Iris pigment epithelial cell (primary cell): ENCODE results near the gene AP1S2.
"Not testable (repeated sequence)": the region's sequence is repeated elsewhere in the genome, so short reads cannot be mapped to it uniquely, and the experiment has no call there.

Experiments
- DNase-seq: peaks from one replicate; pipeline ENCODE4 v3.0.0-alpha.2; 2011; ENCODE audit warnings: low read depth

The AP1S2 gene

DNA sequence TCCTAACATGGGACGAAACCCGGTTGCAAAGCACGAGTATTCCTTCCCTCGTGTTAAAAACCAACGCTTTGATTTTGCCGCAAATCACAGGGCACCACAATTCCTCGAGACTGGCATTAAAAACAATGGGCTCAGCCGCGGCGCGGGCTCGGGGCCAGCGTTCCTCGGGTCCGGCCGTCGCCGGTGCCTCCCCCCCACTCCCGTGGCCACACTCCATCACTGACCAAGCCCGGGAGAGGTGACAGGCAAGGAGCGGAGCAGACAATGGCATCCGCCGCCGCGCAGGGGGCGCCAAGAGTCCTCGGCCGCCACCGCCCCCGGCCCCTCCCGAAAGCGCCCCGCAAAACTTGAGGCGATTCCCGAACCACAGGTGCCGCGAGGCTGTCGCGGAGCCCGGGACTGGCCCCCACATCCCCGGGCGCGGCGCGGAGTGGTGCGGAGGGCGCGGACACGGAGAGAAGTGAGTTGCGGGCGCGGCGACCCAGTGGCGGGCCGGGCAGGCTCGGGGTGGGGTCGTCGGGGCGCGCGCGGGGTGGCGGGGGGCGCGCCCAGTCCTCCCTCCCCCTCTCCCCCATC lies 445 bp downstream of the AP1S2 start:
- DNase-seq, result peak; percentile 7

DNA sequence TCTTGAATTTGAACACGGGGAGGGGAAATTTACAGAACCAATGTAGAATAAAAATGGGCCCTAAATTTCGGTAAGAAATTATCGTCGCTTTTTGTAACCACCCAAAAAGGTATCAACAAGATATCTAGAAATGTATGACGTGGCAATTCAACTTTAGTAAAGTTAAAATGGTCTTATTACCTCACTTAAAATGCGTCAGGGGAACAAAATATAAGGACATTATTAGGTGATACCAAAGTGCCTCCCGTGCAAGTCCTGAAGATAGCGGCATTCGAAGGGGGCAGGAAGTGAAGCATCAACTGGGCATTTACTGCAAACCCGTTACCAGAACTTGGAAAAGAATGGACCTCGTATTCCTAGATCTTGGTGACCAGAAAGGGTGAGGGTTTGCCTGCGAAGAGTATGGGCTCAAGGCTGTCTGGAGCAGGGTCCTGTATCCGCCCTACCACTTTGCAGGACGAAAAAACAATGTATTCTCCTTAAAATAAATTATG lies 980 bp downstream of the AP1S2 start:
- peak; percentile 8 for DNase-seq

- peak; percentile 3 for DNase-seq
These were observed 5.1 kb downstream of the AP1S2 start for GRCh38 chrX:15849555-15849954.

DNA sequence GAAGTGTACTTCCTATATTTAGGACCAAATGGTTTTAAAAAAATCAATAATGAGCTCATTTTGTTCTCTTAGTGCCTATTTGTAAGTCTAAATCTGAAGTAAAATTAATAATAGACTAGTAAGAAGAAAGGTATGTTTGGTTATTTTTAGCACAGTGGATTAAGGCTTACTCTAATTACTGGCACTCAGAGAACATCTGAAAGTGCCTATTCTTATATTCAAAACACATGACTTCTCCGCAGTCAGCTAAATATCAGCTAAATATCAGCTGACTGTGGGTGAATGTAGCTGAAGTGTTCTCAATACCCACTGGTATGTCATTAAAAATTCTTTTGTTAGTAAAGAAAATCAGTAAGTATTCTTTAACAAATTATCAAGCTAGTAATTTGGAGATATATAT lies 6.0 kb downstream of the AP1S2 start:
- no peak for DNase-seq

- no peak for DNase-seq
These were observed 10.7 kb downstream of the AP1S2 start for GRCh38 chrX:15843960-15844359.

GRCh38 chrX:15841853-15842516 lies 12.6 kb downstream of the AP1S2 start:
- no peak for DNase-seq

DNA sequence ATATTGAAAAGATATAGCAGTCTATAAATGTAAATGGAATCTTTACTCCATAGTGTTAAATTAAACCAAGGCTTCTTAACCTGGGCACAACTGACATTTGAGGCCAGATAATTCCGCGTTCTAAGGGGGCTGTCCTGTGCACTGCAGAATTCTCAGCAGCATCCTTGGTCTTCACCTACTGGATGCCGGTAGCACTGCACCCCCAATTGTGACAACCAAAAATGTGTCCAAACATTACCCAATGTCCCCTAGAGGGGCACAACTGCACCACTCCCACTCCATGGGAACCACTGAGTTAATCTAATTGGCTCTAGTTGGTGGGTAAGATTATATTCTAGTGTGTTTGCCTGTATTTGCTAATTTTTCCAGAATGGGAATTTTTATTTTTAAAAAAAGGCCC lies 16.6 kb downstream of the AP1S2 start:
- DNase-seq, result no peak

DNA sequence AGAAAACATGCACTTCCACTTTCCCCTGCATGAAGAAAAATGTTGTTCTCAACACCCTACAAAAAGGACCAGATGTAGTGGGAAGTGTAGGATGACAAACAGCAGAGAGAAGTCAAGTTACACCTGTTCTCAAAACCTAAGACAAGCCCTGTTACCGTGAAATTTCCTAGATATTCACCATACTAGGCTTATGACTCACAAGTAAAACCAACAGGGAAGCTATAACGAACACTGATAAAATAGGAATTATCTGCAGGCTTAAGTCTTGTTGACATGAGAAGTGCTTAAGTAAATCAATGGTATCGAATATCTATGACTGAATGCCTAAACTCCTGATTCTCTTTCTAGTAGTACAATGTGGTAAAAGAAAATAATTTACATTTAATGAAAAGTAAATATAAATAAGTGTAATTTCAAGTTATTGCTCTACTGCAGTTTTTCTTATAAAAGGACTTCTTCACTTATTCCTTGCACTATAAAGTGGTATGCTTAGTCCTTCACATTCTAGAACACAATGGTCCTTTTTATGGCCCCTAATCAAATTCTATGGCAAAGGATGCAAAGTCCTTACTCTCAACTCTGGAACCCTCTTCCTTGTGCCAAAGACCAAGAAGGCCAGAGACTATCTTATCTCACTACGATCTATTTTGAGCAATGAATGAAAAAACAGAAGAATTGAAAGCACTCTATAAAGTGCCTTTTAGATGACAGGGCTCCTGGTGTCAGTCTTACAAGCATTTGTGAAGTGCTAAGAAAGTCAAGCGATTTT lies 19.6 kb downstream of the AP1S2 start:
- DNase-seq, result peak; percentile 37

DNA sequence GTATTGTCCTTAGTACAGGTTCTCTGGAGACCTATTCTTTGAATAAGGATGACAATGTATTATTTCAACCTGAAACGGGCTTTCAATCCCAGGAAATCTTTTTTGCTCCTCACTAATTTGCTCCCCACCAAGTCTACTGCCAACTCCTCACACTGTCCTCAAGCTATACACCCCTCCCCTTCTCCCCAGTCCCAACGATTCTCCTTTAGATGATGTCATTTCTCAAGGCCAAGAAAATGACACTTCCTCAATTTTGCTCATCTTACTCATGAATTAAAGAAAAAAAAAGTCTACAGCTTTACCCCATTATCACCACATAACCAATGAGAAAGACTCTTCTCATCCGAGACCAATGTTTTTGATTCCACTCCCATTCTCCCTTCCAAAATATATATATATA lies 20.6 kb downstream of the AP1S2 start:
- DNase-seq, result no peak

DNA sequence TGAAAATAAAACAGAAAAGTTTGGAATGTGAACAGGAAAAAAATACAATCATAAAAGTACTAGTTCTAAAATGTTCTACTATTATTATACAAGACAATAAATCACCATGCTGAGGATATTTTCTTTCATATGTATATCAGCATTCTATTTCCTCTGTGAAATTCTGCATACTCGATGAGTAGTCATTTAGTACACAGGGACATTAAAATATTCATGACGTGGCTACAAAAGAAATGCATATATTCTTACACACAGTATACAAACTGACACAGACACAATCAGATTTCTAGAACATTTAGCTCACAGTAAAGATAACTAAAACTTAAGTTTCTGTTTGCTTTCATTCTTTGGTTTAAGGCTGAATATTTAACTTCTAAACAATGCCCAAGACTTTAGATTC lies 23.3 kb downstream of the AP1S2 start:
- DNase-seq, result not testable (repeated sequence)

DNA sequence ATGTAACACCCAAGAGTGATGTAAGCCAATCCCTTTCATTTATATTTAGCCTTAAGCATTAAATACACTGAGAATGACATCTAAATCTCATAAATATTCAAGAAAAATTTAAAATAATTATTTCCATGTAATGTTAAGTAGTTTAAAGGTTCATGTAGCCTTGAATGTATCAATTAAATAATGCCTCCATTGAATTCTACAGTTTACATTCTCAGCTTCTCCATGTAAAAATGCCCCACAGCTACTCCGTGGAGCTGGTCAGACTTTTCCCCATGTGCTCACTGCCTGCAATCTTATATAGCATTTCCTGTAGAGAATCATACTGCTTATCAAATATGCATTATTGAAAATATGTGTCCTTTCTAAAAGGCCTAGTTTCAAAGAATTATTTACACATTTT lies 25.4 kb downstream of the AP1S2 start:
- no peak for DNase-seq

DNA sequence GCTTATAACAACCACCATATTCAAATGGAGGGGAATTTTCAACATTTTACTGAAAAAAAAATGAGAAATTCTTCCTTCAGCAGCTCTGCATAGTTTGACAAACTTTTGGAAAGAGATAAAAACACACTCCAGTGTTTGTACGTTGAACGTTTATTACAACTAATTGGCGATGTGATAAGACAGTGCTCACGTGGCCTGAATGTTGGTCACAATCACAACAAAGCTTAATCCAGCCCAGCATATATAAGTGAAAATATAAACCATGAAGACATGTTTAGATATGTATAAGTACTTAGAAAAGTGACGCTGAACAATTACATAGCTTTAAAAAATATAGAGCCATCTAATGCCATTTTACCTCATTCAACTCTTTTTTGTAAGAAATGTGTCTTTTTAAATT lies 28.7 kb downstream of the AP1S2 start:
- DNase-seq, result no peak

DNA sequence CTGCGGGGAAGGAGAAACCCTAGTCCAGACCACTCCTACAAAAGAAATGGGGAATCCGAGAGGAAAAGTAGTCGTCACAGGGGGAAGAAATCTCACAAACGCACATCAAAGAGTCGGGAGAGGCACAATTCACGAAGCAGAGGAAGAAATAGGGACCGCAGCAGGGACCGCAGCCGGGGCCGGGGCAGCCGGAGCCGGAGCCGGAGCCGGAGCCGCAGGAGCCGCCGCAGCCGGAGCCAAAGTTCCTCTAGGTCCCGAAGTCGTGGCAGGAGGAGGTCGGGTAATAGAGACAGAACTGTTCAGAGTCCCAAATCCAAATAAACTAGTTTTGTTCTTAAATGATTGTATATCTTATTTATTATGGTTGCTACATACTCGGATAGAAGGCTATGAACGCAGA lies 31.7 kb downstream of the AP1S2 start:
- DNase-seq, result no peak

- no peak for DNase-seq
These were observed 34.2 kb downstream of the AP1S2 start for GRCh38 chrX:15820106-15821073.

GRCh38 chrX:15816886-15817285 lies 37.7 kb downstream of the AP1S2 start:
- no peak for DNase-seq

DNA sequence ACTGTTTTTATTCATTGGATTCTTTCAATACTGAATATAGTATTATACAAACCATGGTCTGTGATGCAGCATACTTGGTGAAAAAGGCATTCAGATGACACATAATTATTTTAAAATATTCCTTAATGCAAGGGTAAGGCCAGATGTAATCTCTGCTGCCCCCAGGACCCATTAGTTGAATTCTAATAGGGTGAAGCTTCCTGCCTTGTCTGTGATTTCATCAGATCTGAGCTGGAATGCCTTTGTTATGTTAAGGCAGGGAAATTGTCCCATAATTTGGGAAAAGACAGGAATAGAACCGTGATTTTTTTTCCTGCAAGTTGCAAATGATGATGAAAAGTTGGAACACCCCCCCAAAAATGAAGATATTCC lies 38.2 kb downstream of the AP1S2 start:
- DNase-seq, result no peak

GRCh38 chrX:15815779-15816437 lies 38.7 kb downstream of the AP1S2 start:
- DNase-seq, result peak; percentile 18

GRCh38 chrX:15814771-15815365 lies 39.7 kb downstream of the AP1S2 start:
- no peak for DNase-seq

DNA sequence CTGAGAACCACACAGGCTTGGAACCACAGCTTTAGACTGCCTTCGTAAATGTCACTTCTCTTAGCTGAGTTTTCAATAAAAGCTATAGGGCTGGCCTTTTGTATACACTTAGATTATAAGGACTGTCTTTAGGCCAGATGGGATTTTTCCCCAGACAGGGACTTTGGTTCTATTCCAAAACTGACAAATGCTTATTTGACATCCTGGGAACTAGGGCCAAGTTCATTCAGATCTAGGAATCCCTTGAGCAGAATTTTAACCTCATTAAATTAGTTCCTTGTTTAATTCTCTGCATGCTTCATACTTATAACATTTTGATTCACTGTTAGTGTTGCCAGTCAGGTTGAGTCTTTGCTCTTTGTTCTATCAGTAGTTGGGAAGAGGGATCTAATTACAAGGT lies 41.2 kb downstream of the AP1S2 start:
- no peak for DNase-seq

GRCh38 chrX:15812192-15812938 lies 42.2 kb downstream of the AP1S2 start:
- DNase-seq, result no peak
